ENCODE measurements around the gene HPD.
"Not testable (repeated sequence)": the region's sequence is repeated elsewhere in the genome, so short reads cannot be mapped to it uniquely, and the experiment has no call there.

HPD gene

GRCh38 chr12:121861636-121862254 is 3.1 kb upstream of the HPD start:
- no peak for DNase-seq

DNA sequence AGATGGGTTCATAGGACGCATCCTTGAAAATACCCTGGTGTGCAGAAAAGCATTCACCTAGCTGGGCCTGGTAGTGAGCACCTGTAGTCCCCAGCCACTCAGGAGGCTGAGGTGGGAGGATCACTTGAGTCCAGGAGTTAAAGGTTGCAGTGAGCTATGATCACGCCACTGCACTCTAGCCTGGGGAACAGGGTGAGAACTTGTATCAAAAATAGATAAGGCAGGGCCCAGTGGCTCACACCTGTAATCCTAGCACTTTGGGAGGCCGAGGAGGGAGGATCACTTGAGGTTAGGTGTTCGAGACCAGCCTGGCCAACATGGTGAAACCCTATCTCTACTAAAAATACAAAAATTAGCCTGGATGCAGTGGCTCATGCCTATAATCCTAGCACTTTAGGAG is 2.0 kb upstream of the HPD start:
- DNase-seq, result not testable (repeated sequence)

GRCh38 chr12:121860257-121860656 is 1.6 kb upstream of the HPD start:
- DNase-seq, result no peak

GRCh38 chr12:121858318-121858661 is 369 bp downstream of the HPD start:
- DNase-seq, result no peak

DNA sequence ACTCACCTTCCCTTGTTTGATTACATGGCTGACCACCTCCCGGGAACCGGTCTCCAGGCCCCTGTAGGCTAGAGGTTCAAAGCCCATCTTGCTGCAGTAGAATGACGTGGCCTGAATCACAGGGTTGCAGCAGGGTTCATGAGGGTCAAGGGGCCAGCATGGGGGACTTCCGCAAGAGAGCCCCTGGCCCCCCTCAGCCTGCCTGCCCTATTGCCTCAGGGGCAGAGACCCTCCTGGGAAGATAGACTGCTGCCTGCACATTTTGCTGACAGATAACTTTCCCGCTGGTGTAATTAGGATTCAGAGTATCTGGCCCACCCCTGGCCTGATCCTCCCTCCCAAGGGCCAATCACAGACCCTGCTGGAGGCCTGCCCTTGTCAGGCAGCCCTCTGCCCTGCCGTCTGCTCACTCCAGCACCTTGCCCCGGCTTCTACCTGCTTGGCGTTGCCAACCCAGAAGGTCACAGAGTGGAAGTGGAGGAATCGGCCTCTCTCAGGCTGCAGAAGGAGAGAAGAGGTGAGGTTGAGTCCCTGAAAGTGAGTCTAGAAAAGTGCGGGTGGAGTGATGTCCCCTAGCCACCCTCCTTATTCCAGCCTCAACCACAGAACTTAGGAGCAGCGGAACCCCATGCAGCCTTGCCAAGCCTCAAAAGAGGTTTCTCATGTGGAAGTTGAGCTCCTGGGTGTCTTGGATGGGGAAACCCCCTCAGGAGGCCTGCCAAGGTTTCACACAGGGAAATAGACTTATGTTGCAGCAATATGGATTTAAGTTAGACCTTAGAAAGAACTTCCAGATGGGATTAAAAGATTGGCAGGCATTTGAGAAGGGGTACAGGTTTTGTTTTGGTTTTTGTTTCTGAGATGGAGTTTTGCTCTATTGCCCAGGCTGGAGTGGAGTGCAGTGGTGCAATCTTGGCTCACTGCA is 1.1 kb downstream of the HPD start:
- no peak for DNase-seq

DNA sequence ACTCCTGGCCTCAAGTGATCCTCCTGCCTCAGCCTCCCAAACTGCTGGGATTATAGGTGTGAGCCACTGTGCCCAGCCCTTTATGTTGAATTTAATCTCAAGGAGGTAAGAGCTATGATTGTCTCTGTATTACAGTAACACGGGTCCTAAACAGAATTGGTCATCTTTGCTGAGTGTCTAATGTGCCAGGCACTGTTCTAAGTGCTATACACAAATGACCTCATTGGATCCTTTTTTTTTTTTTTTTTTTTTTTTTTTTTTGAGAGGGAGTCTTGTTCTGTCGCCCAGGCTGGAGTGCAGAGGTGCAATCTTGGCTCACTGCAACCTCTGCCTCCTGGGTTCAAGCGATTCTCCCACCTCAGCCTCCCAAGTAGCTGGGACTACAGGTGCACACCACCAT is 6.3 kb downstream of the HPD start:
- DNase-seq, result not testable (repeated sequence)

DNA sequence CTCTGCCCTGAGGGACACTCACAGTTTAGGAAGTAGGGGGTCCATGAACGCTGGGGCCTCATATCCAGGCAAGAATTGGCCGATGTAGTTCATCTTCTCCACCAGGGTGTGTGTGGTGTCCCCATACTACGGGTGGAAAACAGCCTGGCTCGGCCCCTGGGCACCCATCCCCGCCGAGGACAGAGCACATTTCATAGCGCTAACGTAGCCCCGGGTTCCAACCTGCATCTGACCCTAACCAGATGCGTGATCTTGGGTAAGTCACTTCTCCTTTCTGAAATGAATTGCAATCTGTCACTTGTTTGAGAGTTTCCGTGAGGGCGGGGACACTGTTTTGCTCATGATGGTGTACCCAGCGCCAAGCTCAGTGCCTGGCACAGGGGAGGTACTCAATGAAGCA is 9.0 kb downstream of the HPD start:
- DNase-seq, result no peak

GRCh38 chr12:121849211-121849610 is 9.4 kb downstream of the HPD start:
- DNase-seq, result no peak

DNA sequence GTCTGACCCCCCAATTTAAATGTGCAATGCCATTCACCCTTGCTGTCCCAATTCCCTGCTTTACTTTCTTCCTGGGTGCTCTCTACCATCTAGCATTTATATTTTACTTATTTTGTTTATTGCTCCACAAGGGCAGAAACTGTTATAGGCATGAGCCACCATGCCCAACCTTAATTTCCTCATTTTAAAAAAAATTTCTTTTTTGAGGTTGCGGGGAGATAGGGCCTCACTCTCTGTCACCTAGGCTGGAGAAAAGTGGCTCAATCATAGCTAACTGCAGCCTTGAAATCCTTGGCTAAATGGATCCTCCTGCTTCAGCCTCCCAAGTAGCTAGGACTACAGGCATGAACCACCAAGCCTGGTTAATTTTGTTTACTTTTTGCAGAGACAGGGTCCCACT is 13.0 kb downstream of the HPD start:
- DNase-seq, result no peak

GRCh38 chr12:121843236-121843982 is 15.2 kb downstream of the HPD start:
- no peak for DNase-seq

- no peak for DNase-seq
These were observed 18.5 kb downstream of the HPD start for GRCh38 chr12:121839993-121840761.

GRCh38 chr12:121839106-121839992 is 19.3 kb downstream of the HPD start:
- peak; percentile 98 to 99 for DNase-seq

- no peak for DNase-seq
These were observed 20.5 kb downstream of the HPD start for GRCh38 chr12:121838126-121838525.

DNA sequence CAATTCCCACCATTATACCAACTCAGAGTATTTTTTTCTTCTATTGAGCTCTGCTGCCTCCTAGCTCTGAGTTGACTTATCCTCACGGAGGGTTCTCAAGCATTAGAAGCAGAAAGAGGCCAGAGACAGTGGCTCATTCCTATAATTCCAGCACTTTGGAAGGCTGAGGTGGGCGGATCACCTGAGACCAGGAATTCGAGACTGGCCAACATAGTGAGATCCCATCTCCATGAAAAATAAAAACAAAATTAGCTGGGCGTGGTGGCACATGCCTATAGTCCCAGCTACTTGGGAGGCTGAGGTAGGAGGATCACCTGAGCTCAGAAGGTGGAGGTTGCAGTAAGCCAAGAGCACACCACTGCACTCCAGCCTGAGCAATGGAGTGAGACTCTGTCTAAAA is 21.0 kb downstream of the HPD start:
- no peak for DNase-seq

DNA sequence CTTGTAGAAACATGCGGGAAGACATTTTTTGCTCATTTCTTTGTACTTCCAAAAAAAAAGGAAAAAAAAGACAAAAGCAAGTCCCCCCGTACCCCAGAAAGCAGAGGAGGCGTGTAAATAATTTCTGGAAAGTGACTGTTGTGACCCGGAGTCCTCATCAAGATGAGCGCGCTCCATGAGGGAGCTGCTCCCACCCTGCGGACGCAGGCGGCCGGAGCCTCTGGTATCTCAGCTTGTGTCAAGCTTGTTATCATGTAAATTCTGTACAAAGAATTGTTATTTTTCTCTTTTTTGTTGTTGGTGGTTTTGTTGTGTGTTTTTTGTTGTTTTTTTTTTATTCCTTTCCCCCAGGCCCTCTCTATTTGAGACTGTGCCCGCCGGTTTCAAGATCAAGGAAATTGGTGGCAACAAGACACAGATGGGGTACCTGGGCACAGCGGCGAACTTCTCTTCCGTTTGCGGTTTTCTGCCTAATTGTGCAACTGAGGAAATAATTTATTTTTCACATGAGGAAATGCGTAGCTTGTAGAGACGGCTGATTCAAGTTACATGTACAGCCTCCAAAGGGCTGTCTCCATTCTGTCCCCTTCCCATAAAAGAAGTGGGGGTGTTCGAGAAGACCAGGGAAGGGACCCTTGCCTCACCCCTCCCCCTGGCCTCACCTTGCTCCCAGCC is 27.0 kb downstream of the HPD start:
- no peak for DNase-seq

DNA sequence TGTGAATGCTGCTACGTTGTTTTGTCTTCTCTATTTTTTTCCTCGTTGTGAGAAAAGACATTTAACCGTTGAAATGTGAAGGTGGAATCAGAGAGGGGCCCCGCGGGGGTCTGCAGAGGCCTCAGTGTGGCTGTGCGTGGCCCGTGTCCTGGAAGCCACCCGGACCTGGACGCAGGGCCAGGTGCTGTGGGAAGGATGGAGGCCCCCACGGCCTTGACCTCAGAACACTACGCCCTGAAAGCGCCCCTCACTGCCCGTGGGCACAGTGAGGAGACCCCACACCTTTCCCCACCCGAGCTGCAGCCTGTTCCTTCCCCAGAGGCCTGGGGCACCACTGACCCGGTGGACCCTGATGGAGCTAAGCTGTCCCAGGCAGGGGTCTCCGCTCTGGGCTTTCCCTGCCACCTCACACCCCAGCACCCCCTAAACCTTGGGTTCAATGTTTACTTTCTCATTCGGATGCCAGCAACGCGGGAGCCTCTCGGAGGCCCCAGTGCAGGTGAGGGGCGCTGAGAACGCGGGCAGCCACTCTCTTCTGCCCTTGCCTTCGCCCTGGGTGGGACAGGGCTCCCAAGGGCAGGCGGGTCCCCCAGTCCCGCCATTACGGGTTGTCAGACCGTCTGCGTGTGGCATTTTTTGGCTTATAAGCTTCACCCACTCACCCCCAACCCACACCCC is 27.9 kb downstream of the HPD start:
- no peak for DNase-seq

GRCh38 chr12:121830134-121830533 is 28.5 kb downstream of the HPD start:
- DNase-seq, result no peak

GRCh38 chr12:121829250-121829918 is 29.3 kb downstream of the HPD start:
- no peak for DNase-seq

GRCh38 chr12:121828826-121829225 is 29.8 kb downstream of the HPD start:
- no peak for DNase-seq

GRCh38 chr12:121828306-121828705 is 30.4 kb downstream of the HPD start:
- no peak for DNase-seq
